ENCODE results near the gene ZDHHC11.
"Not testable (repeated sequence)": the region's sequence is repeated elsewhere in the genome, so short reads cannot be mapped to it uniquely, and the experiment has no call there.

ZDHHC11 gene

DNA sequence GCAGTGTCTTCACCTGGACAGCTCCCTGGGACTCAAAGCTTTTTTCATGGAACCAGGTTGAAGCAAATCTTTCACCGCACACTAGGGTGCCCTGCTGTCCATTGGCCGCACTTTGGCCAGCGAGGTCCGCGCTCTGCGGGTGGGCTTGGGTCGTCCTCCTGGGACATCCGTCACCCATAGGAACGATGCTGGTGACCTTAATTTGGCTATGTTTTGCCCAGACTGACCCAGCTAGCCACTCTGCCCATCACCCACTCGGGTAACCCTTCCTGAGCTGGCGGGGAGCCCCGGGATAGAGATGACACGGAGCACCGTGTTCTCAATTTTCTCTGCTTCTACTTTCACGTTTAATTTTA is 92.1 kb downstream of the ZDHHC11 start:
- no peak for DNase-seq

DNA sequence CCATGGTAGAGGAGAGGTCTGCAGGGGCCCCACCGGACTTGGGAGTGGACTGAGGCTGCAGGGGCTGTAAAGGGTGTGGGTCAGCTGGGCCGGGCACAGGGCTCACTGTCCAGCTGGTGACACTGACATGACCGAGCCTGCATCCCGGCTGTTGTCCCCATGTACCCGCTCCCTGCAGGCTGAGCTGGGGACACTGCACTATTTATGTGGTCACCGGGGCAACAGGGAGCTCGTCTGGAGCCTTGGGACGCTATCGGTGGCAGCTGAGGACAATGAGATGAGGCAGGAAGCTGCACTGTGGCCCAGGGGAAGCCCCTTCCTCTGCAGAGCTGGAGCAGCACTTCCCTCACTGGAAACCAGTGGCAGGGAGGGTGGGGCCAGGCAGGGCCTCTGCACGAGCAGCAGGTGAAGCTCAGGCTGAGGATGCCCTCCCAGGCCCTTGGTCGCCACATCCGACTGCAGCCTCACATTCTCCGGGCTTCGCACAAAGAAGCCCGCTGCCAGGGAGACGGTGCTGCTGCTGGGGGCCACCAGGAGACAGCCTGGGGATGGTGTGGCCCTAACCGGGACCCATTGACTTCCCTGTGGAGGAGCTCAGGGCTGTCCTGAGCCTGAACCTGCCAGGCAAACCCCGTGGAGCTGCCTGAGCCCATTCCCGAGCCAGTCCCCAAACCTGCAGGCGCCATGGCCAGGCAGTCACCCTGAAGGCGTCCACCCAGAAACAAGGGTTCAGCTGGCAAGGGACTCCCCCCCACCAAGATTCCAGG is 92.7 kb downstream of the ZDHHC11 start:
- no peak for DNase-seq

DNA sequence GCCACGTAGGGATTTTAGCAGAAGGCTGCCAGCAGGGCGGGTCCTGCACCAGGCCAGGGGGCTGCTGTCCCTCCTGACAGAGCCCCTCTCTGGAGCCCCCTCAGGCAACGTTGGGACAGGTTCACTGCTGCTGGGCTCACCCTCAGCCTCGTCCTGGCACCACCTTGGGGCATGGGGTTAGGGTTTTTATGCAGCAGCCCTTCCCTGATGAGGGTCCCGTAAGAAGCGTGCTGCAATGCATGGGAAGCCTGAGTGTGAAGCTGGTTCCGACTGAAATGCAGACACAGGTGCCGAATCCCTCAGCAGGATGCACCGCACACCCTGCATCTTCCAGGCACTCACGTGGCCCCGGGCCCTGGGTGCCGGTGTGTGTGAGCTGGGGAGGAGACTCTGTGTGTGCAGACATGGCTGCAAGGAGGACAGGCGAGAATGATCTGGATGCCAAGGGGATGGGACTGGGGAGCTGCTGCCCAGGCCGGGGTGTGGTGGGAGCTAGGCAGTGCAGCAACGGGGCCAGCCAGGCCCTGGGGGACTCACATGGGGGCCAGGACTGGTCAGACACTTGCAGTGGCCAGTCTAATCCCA is 93.3 kb downstream of the ZDHHC11 start:
- no peak for DNase-seq

DNA sequence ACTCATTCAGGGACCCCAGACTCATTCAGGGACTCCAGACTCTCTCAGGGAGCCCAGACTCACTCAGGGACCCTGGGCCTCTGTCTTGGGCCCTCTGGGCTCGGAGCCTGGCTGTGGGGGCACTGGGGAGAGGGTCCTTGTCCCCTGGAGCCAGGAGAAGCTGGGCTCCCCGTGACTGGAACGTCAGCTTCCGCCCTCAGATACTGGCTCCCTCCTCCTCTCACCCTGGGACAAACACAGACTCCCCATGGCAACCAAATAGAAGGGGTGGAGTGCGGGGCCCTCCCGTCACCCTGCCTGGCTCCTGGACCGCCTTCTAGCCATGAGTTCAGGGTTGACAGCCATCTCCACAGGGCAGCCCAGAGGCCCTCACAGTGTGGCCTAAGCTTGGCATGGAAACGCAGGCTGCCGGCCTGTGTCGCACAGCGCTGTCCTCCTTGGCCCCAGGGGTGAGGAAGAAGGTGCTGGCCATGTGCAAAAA is 93.9 kb downstream of the ZDHHC11 start:
- DNase-seq: no peak

DNA sequence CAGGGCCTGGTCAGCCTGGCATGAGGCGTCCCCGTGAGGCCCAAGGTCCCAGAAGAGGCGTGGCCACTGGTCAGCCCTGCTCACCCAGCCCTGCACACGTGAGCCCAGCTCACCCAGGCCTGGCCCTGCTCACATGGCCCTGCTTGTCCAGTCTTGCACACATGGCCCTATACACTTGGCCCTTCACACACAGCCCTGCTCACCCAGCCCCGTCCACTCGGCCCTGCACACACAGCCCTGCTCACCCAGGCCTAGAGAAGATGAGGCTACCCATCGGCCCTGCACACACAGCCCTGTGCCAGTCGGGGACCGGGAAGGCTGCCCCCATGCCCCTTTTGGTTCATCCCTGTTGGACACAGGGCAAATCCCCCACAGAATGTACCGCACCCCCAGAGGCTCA is 94.6 kb downstream of the ZDHHC11 start:
- no peak for DNase-seq

DNA sequence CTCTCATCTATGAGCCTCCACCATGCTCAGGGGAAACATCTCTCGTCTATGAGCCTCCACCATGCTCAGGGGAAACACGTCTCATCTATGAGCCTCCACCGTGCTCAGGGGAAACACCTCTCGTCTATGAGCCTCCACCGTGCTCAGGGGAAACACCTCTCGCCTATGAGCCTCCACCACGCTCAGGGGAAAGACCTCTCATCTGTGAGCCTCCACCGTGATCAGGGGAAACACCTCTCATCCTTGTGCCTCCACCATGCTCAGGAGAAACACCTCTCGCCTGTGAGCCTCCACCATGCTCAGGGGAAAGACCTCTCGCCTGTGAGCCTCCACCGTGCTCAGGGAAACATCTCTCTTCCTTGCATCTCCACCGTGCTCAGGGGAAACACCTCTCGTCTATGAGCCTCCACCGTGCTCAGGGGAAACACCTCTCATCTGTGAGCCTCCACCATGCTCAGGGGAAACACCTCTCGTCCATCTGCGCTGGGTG is 96.6 kb downstream of the ZDHHC11 start:
- not testable (repeated sequence) for DNase-seq

DNA sequence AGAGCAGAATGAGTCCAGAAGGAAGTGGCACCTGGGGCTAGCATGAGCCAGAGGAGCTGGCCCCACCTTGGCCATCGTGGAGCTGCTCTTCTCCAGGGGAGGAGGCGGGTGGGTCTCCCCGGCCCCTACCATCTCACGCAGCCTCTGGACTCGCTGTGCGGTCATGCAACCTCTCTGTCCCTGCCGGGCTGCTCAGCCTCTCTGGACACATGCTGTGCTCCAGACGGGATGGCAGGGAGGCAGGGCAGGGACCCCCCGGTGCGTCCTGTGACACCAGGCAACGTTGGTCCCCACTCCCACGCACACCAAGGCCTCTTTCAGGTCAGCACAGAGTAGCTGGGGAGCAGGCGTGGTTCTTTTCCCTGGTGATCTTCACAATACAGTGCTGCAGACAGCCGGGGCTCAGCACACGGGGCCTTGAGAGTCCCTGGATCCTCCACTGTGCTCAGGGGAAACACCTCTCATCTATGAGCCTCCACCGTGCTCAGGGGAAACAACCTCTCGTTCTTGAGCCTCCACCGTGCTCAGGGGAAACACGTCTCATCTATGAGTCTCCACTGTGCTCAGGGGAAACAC is 97.1 kb downstream of the ZDHHC11 start:
- DNase-seq: not testable (repeated sequence)

DNA sequence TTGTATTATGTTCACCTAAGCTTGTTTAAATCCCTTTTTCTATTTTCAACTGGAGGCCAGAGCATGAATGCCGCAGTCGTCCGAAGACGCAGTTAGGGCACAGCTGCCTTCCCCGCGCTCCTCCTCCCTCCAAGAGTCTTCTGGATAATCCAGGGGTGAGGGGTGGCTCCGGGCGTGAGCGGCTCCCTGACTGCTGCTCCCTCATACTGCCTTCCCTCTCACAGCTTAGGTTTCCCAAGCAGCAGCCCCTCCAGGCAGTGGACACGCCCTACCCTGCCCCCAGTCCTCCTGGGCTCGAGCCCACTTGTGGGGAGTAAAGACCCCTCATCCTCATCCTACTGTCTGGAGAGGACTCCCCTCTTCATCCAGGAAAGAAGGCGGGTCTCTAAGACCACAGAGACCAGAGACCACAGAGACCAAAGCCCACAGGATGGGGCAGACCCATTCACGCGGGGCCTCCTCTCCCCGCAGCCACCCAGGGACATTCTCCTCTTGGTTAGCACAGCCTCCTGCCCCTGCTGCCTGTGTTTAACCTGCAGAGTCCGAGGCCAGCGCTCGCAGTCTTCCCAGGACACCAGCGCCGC is 98.2 kb downstream of the ZDHHC11 start:
- not testable (repeated sequence) for DNase-seq

DNA sequence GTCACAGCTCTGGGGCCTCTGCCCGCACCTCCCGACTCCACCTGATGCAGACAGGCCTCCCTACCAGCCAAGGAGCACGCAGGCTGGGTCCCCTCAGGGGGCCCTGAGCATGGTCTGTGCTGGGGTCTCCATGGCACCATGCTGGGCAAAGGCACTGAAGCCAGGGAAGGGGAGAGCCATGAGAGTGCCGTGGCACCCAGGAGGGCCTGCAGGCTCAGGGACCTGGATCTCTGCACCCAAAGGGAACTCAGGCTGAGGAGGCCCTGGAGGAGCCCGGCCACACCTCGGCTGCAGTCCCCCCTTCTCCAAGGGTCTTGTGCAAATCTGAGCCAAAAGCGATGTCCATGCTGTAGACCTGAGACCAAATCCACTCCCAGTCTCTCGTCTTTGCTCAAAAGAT is 98.8 kb downstream of the ZDHHC11 start:
- not testable (repeated sequence) for DNase-seq

DNA sequence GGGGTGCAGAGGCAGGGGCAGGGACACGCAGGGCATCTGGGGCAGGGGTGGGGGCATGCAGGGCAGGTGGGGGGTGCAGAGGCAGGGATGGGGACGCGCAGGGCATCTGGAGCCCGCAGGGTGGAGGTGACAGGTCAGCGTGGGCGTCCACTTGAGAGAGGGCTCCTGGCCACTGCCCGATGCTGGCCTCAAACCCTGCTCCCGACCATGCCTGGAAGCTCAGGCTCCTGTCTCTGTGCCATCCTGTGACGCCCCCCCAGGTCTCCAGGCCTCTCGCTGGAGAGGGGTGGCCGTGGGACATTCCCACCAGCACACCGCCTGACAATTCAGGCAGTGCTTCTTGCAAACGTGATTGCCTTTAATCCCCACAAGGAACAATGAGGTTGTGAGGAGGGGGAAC is 99.3 kb downstream of the ZDHHC11 start:
- DNase-seq: no peak

DNA sequence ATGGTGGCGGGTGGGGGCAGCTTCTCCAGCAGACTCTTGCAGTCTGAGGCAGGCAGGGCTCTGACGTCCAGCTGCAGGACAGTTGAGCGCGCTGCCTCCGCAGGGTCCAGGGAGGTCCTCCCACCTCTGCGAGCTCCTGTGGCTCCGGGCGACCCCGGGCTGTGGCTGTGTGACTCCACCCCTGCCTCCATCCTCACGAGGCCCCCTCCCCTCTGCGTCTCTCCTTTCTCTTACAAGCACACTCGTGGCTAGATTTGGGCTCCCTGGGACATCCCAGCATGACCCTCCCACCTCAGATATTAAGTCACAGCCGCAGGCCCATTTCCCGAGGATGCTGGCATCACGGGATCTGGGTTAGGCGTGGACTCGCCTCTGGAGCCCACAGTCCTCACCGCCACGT is 100.6 kb downstream of the ZDHHC11 start:
- DNase-seq: not testable (repeated sequence)

DNA sequence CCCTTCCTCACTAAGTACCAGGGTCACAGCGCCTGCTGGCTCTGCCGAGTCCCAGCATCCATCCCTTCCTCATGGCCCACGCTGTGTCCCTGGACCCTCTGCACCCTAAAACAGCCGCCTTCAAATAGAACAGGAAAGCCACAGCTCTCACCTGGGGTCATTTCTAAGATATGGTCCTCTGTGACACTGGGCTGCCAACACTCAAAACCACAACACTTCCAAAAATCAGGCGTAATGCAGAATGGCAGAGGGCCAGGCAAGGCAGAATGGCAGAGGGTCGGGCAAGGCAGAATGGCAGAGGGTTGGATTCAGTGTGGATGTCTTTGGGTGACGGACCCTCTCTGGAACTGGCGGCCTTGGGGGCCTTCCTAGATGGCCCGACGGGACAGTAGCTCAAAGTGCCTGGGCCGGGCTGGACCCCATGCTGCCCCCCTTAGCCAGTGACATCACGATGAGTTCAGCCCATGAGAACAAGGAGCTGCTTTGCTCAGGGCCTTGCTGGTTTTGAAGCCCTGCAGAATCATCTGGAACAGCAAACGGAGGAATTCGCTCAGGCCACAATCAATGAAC is 101.6 kb downstream of the ZDHHC11 start:
- no peak for DNase-seq

DNA sequence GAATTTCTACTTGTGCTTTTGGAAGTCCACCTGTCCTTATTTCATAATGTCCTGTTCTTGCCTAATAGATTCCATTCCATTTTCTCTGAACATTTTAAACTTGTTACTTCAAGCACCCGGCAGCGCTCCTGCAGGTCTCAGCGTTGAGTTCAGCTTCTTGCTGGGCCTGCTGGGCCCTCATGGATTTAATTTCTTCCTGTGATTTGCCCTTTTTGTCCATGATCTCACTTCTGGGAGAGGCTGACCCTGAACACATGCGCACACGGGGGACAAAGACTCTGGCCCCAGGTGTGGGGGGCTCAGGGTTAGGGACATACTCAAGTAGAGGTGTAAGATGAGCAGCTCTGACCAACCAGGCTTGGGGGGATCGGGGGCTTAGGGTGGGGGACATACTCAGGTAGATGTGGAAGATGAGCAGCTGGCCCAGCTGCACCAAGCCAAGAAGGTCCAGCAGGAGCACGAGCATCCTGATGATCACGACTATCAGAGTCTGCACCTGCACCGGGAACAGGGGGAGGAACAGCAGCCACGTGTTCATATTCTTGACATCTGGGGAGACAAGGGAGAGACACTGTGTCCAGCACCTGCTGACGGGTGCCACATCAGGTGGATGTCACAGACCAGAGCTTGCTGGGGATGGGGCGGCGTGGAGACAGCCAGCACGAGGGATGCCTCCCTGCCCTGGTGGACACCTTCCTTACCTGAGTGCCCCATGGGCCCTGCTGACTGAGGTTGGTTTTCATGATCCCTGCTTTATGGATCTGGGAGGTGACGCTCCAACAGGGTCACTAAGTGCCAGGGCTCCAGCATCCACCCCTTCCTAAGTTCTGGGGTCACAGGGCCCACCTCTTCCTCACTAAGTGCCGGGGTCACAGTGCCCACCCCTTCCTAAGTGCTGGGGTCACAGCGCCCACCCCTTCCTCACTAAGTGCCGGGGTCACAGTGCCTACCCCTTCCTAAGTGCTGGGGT is 102.5 kb downstream of the ZDHHC11 start:
- not testable (repeated sequence) for DNase-seq

DNA sequence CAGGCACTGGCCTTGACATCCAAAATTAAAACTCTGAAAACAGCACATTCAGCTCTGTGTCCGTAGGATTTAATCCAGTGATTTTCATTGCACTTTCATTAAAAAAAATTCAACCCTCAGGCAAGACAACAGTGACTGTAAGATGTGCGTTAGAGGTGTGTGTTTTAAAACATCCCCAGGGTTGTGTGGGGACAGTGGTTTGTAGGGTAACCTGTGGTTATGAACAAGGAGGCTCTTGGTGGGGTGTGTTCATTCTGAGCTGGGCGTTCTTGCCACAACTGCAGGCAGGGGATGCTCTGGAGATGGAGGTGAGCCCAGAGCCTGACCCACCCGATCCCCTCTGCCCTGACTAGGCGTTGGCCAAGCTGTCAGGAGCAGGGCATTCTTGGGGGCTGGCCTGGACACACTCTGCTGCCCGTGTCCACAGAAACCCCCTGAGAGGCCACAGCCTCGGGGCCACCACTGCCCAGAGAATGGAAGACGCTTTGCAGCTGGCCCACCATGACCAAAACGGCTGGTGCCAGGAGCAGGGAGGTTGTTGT is 103.4 kb downstream of the ZDHHC11 start:
- not testable (repeated sequence) for DNase-seq

DNA sequence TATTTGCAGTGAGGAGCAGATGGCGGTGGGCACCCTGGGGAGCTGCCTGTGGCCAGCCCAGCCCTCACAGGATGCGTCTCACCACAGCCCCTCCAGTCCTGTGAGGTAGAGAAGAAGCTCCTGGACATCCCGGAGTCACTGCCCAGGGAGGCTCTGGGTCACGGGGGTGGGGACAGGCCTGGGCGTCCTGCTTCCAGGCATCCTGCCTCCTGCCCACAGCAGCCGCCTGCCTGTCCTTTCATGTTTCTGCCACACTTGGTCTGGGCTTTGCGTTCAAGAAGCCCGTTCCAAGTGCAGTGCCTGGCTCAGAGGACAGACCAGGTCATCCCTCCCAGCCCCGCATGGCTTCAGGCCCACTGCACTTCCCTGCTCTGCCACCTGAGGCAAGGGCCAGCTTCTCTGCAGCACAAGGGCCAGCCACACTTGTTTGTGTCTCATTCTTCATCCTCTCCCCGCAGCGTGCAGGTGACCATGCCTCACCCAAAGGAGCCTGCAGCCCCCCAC is 104.5 kb downstream of the ZDHHC11 start:
- DNase-seq: no peak
